SKM-1 treated with dmso at 0.1 percent for 144 hours (cell line): ENCODE results near the gene RNH1.

Source experiments
- DNase-seq: peaks from one replicate; lab custom pipeline; 2025; ENCODE audit not compliant: unreplicated experiment; lab: John Stamatoyannopoulos, UW

The RNH1 gene

GRCh38 chr11:499201-500076 lies 7.6 kb downstream of the RNH1 start:
- no peak for DNase-seq

- no peak for DNase-seq
Observed at GRCh38 chr11:498297-499181, 8.5 kb downstream of the RNH1 start.

DNA sequence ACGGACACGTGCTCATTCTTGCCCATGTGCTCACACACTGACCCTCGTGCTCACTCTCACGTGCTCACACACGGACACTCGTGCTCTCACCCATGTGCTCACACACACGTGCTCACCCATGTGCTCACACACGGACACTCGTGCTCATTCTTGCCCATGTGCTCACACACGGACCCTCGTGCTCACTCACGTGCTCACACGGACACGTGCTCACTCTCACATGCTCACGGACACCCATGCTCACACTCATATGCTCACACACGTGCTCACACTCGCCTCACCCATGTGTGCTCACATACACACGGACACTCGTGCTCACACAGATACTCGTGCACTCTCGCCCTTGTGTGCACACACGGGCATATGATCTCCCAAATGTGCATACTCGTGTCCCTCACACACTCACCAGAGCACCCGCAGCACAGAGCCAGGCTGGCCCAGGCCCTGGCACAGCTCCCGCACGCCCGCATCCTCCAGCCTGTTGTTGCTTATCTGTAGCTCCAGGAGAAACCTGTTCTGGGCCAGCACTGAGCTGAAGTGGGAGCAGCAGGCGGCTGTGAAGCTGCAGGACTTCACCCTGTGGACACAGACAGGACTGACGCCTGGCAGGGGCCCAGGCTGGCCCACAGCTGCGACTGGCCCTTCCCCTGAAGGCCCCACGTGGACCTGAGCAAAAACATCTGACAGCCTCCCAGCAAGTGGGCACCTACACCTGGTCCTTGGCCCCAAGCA lies 9.3 kb downstream of the RNH1 start:
- no peak for DNase-seq

- no peak for DNase-seq
Observed at GRCh38 chr11:496834-497564, 10.0 kb downstream of the RNH1 start.

DNA sequence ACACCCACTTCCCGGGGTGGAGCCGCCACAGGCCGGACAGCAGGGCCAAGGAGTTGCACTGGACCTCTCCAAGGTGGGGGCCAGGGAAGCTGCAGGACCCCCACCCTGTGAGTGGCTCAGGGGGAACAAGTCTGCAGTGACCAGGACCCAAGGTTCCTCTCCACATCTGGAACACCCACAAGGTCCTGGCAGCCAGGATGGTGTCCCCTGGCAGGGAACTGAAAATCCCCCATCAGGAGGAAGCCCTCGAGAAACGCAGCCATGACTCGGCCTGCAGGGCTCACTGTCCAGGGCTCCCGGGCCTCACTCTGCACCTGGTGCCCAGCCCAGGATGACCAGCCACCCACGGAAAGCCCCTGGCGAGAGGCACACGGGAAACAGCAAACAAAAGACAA lies 11.5 kb downstream of the RNH1 start:
- no peak for DNase-seq

DNA sequence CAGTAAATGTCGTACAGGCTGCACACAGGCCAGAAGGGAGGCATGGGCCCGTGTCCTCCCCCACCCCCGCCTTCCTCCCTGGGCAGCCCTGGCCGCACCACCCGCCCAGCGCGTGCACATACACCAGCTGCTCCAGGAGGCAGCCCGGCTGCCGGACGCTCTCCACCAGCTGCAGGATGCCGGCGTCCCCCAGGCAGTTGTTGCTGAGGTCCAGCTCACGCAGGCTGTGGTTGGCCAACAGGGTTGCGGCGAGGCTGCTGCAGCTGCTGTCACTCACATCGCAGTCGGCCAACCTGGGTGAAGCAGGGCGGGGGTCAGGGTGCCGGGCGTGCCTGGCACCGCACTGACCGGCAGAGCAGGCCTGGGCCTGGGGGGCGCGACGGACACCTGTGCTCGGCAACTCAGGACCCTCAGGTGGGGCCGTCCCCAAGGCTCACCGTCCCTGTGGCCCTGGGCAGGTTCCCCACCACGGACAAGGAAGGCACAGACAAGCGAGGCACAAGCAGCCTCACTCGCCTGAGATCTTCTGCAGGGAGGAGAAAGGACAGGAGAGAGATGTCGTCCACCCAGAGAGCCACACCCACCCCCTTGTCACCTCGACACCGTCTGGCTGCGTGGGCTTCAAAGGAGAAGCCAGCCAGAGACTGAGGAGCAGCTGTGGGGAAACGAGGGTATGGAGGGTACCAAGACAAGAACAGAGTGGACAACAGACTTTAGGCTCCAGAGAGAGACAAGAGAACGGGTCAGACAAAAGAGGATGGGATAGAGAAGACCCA lies 12.1 kb downstream of the RNH1 start:
- DNase-seq: no peak

DNA sequence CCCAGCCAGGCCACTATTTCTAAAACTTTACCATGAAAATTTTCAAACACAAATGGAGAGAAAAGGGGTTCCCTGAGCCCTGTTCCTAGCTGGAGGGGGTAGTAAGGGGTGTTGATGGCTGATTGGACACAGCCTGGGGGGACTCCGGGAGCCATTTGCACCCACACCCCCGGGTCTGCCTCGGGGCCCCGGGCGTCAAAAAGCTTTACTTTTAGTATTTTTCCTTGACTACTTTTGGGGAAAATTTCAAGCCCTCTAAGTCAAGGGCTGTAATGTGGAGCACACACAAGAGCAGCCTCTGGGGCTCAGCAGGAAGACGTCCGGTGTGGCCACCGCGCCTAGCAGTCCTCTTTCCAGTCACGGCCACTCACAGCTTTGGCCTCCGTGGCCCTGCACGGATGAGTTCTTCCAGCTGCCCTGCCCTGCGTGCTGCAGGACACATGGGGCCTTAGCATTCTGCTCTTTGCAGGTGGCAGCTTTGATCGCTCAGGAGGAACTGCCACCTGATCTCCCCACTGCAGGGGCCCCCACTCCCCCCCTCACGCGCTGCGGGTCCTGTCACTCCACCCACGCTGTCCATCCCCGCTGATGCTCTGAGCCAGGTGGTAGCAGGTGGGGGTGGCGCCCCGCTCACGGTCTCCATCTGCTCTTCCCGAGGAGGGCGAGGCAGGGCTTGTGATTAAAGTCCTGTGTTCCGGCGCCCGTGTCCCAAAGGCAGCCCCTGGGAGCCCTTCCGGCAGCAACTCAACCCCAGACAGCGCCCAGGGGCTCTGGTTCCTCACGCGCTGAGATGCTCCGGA lies 14.4 kb downstream of the RNH1 start:
- no peak for DNase-seq

GRCh38 chr11:491358-491757 lies 15.7 kb downstream of the RNH1 start:
- DNase-seq: no peak

GRCh38 chr11:490930-491260 lies 16.1 kb downstream of the RNH1 start:
- DNase-seq: no peak

DNA sequence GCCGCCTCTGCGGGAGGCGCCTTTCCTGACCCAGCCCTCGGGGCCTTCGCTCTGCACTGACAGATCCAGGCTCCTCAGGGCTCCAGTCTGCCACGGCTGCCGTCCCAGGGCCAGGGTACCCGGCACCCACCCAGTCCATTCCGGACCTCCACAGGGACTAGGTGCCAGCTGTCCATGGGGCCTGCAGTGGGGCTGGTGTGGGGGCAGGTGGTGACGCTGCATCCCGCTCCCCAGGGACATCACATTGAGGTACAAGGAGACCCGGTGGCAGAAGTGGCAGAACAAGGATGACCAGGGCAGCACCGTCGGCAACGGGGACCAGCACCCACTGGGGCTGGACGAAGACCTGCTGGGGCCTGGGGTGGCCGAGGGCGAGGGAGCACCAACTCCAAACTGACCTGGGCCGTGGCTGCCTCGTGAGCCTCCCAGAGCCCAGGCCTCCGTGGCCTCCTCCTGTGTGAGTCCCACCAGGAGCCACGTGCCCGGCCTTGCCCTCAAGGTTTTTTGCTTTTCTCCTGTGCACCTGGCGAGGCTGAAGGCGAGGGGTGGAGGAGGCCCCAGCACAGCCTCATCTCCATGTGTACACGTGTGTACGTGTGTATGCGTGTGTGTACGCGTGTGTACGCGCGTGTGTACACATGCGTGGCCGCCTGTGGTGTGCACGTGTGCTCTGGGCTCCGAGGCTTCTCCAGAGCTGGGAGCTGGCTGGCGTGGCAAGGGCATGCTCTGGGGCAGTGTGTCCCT lies 16.7 kb downstream of the RNH1 start:
- no peak for DNase-seq

DNA sequence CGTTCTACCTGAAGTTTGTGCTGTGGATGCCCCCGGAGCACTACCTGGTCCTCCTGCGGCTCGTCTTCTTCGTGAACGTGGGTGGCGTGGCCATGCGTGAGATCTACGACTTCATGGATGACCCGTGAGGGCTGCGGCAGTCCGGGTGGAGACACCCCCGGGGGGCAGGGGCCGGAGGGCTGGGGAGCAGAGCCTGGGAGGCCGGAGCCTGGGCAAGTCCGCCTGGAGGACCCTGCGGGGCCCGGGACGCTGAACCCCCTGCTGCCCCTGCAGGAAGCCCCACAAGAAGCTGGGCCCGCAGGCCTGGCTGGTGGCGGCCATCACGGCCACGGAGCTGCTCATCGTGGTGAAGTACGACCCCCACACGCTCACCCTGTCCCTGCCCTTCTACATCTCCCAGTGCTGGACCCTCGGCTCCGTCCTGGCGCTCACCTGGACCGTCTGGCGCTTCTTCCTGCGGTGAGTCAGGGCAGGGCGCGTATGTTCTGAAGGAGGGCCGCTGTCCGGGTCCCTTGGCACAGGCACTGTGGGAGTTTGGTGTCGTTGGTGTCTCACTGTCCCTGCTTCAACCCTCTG lies 17.3 kb downstream of the RNH1 start:
- no peak for DNase-seq

- DNase-seq: no peak
Observed at GRCh38 chr11:488992-489391, 18.1 kb downstream of the RNH1 start.

GRCh38 chr11:488579-488978 lies 18.5 kb downstream of the RNH1 start:
- no peak for DNase-seq

DNA sequence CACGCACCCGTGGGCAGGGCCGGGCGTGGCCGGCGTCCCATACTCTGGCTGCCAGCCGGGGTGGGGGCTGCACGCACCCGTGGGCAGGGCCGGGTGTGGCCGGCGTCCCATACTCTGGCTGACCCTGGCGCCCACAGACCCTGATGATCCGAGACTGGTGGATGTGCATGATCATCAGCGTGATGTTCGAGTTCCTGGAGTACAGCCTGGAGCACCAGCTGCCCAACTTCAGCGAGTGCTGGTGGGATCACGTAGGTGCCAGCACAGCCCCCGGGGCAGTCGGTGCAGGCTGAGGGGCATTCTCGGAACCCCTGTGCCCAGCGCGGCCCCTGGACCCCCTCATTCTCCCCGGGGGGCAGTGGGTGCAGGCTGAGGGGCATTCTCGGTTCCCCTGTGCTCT lies 19.0 kb downstream of the RNH1 start:
- no peak for DNase-seq

GRCh38 chr11:487571-488021 lies 19.4 kb downstream of the RNH1 start:
- no peak for DNase-seq

- DNase-seq: no peak
Observed at GRCh38 chr11:486189-486588, 20.9 kb downstream of the RNH1 start.

DNA sequence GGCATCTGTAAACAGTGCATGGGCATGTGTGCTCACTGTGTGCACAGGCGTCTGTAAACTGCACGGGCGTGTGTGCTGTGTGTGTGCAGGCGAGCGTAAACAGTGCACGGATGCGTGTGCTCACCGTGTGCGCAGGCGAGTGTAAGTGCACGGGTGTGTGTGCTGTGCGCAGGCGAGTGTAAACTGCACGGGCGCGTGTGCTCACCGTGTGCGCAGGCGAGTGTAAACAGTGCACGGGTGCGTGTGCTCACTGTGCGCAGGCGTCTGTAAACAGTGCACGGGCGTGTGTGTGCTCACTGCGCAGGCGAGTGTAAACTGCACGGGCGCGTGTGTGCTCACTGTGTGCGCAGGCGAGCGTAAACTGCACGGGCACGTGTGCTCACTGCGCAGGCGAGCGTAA lies 22.4 kb downstream of the RNH1 start:
- no peak for DNase-seq

GRCh38 chr11:479311-479710 lies 27.7 kb downstream of the RNH1 start:
- no peak for DNase-seq
